ENCODE measurements around the gene PLK3. TPM values are rescaled to one million over a fixed set of nuclear protein-coding genes. Genes with fewer than 3 reads are reported as not detected.

PLK3 gene
- total RNA-seq, 1 donor from 2014 or later = 6.8 TPM

DNA sequence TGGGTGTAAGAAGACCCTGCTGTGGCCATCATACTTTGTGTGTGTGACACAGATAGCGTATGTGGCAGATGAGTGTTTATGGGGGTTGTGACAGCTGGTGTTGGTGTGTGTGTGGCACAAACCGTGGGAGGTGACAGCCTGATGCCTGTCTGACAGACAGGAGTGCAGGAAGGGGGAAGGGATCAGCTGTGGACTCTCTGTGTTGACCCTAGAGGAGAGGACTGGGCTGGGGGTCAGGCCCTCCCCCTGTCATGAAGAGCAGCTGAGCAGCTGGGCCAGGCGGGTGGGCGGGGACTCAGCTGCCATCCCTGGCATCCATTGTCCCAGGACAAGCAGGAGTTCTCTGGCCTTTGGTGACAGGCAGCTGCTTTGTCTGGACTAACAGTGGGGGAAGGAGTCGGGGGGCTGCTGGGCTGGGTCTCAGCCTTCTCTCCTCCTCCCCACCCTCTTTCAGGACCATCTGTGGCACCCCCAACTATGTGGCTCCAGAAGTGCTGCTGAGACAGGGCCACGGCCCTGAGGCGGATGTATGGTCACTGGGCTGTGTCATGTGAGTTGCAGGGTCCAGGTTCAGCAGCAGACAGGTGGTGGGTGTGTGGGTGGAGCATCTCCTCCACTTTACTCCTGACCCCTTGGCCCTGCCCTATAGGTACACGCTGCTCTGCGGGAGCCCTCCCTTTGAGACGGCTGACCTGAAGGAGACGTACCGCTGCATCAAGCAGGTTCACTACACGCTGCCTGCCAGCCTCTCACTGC is 2.3 kb downstream of the PLK3 start:
- Histone ChIP-seq H3K27ac (ENCODE audit: low read depth, low read length) (peak overlapping the region; percentile 55), H3K4me3 (ENCODE audit: low read length in 3 of 3) (peak overlapping the region; percentile 59 to 79 (median 60)), H3K9me3 (ENCODE audit: control insufficient read depth in 3 of 3, low read length in 3 of 3) (no peaks in the 10 kb centered on the region), H3K27me3 (ENCODE audit: control insufficient read depth in 3 of 3, insufficient read depth in 3 of 3, low read length in 3 of 3) (no peaks in the 10 kb centered on the region), H3K9ac (ENCODE audit: low read depth in 1 of 3, low read length in 3 of 3) (peak overlapping the region; percentile 16 to 70 (median 54)), H3K4me1 (ENCODE audit: control insufficient read depth in 3 of 3, insufficient read depth in 3 of 3, low read length in 3 of 3) (peaks cover 32 to 66% (median 59%) of the 10 kb centered on the region in 3 donors), H3K36me3 (ENCODE audit: control insufficient read depth in 3 of 3, insufficient read depth in 3 of 3, low read length in 3 of 3) (peaks cover 23 to 38% (median 30%) of the 10 kb centered on the region in 3 donors)

GRCh38 chr1:44803062-44803311 is 2.8 kb downstream of the PLK3 start:
- no peaks in the 10 kb centered on the region for H3K27me3 ChIP-seq (ENCODE audit: control insufficient read depth in 3 of 3, insufficient read depth in 3 of 3, low read length in 3 of 3)
- H3K9me3 ChIP-seq (ENCODE audit: control insufficient read depth in 3 of 3, low read length in 3 of 3) = no peaks in the 10 kb centered on the region
- peaks cover 37 to 71% (median 64%) of the 10 kb centered on the region in 3 donors for H3K4me1 ChIP-seq (ENCODE audit: control insufficient read depth in 3 of 3, insufficient read depth in 3 of 3, low read length in 3 of 3)
- no peak overlapping the region for H3K4me3 ChIP-seq (ENCODE audit: low read length in 3 of 3)
- H3K36me3 ChIP-seq (ENCODE audit: control insufficient read depth in 3 of 3, insufficient read depth in 3 of 3, low read length in 3 of 3) = peaks cover 23 to 38% (median 30%) of the 10 kb centered on the region in 3 donors
- H3K27ac ChIP-seq (ENCODE audit: low read depth, low read length) = peak overlapping the region; percentile 55
- H3K9ac ChIP-seq (ENCODE audit: low read depth in 1 of 3, low read length in 3 of 3) = peak overlapping the region in 1 of 3 donors; percentile 7

DNA sequence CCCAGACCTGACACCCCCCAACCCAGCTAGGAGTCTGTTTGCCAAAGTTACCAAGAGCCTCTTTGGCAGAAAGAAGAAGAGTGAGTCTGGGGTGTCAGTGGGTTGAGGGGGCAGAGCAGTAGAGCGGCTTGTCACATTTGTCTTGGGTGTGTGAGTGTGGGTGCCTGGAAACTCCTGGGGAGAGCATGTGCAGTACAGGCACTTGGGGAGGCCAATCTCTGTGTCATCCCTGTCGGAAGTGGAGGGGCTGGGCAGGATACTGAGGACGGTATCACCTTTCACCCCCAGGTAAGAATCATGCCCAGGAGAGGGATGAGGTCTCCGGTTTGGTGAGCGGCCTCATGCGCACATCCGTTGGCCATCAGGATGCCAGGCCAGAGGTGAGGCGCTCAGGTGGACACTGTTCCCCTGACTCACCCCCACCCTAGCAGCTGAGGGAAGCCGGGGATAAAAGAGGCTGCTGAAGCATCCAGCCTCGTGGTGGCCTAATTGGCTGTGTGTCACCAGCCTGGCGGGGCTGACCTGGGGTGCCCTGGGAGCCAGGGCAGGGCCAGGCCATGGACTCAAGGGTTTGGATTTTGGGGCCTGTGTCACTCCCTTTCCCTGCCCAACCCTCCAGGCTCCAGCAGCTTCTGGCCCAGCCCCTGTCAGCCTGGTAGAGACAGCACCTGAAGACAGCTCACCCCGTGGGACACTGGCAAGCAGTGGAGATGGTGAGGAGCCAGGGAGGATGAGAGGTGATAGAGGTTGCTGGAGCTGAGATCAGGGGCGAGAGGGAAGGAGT is 3.3 kb downstream of the PLK3 start:
- H3K9ac ChIP-seq (ENCODE audit: low read depth in 1 of 3, low read length in 3 of 3) = peak overlapping the region in 2 of 3 donors; percentile 7 to 40
- H3K36me3 ChIP-seq (ENCODE audit: control insufficient read depth in 3 of 3, insufficient read depth in 3 of 3, low read length in 3 of 3) = peaks cover 23 to 38% (median 30%) of the 10 kb centered on the region in 3 donors
- H3K27me3 ChIP-seq (ENCODE audit: control insufficient read depth in 3 of 3, insufficient read depth in 3 of 3, low read length in 3 of 3) = no peaks in the 10 kb centered on the region
- H3K9me3 ChIP-seq (ENCODE audit: control insufficient read depth in 3 of 3, low read length in 3 of 3) = no peaks in the 10 kb centered on the region
- H3K4me1 ChIP-seq (ENCODE audit: control insufficient read depth in 3 of 3, insufficient read depth in 3 of 3, low read length in 3 of 3) = peaks cover 41 to 77% (median 70%) of the 10 kb centered on the region in 3 donors
- H3K4me3 ChIP-seq (ENCODE audit: low read length in 3 of 3) = no peak overlapping the region
- peak overlapping the region; percentile 55 for H3K27ac ChIP-seq (ENCODE audit: low read depth, low read length)

- Histone ChIP-seq H3K27me3 (ENCODE audit: control insufficient read depth in 3 of 3, insufficient read depth in 3 of 3, low read length in 3 of 3) (no peaks in the 10 kb centered on the region), H3K4me3 (ENCODE audit: low read length in 3 of 3) (no peak overlapping the region), H3K4me1 (ENCODE audit: control insufficient read depth in 3 of 3, insufficient read depth in 3 of 3, low read length in 3 of 3) (peaks cover 61 to 85% (median 85%) of the 10 kb centered on the region in 3 donors), H3K36me3 (ENCODE audit: control insufficient read depth in 3 of 3, insufficient read depth in 3 of 3, low read length in 3 of 3) (peaks cover 23 to 38% (median 30%) of the 10 kb centered on the region in 3 donors), H3K27ac (ENCODE audit: low read depth, low read length) (peak overlapping the region; percentile 98), H3K9ac (ENCODE audit: low read depth in 1 of 3, low read length in 3 of 3) (no peak overlapping the region), H3K9me3 (ENCODE audit: control insufficient read depth in 3 of 3, low read length in 3 of 3) (no peaks in the 10 kb centered on the region)
Measured at GRCh38 chr1:44805311-44806024, 5.3 kb downstream of the PLK3 start.

DNA sequence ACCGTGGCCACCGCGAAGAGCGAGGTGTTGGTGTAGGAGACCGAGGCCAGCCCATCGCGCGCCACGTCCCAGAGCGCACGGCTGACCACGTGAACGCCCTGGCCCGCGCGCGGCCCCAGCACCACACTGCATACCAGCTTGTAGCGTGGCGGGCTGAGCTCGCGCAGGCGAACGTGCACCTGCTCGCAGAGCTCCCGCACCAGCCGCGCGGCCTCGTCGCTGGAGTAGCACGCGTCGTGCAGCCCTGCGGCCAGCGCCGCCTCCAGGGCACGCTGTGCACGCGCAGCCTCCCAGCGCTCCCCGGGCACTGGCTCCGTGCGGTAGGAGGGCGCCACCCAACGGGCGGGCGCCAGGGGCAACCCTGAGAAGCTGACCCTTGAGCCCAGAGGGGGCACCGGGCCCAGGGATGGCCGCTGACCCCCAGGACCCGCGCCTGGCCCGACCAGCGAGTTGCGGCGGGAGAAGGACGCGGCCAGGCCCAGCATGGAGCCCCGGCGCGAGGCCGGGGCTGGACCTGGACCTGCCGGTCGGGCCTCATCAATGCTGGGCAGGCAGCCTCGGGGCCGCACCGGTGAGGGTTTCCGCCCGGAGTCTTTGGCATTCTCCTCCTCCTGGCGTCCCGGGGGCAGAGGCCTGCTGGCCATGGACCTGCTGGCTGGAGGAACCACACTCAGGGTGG is 6.0 kb downstream of the PLK3 start:
- H3K27me3 ChIP-seq (ENCODE audit: control insufficient read depth in 3 of 3, insufficient read depth in 3 of 3, low read length in 3 of 3) = no peaks in the 10 kb centered on the region
- peaks cover 23 to 38% (median 31%) of the 10 kb centered on the region in 3 donors for H3K36me3 ChIP-seq (ENCODE audit: control insufficient read depth in 3 of 3, insufficient read depth in 3 of 3, low read length in 3 of 3)
- H3K27ac ChIP-seq (ENCODE audit: low read depth, low read length) = peak overlapping the region; percentile 98
- no peaks in the 10 kb centered on the region for H3K9me3 ChIP-seq (ENCODE audit: control insufficient read depth in 3 of 3, low read length in 3 of 3)
- H3K4me1 ChIP-seq (ENCODE audit: control insufficient read depth in 3 of 3, insufficient read depth in 3 of 3, low read length in 3 of 3) = peaks cover 65 to 86% (median 84%) of the 10 kb centered on the region in 3 donors
- peak overlapping the region; percentile 63 to 87 (median 85) for H3K9ac ChIP-seq (ENCODE audit: low read depth in 1 of 3, low read length in 3 of 3)
- H3K4me3 ChIP-seq (ENCODE audit: low read length in 3 of 3) = peak overlapping the region; percentile 52 to 66 (median 55)

- peak within 1 kb of the TSS; percentile 69 to 87 (median 85) for H3K9ac ChIP-seq (ENCODE audit: low read depth in 1 of 3, low read length in 3 of 3)
- peaks cover 67 to 90% (median 88%) of the 10 kb centered on the region in 3 donors for H3K4me1 ChIP-seq (ENCODE audit: control insufficient read depth in 3 of 3, insufficient read depth in 3 of 3, low read length in 3 of 3)
- H3K4me3 ChIP-seq (ENCODE audit: low read length in 3 of 3) = peak within 1 kb of the TSS; percentile 52 to 66 (median 55)
- H3K27ac ChIP-seq (ENCODE audit: low read depth, low read length) = peak within 1 kb of the TSS; percentile 98
- no peaks in the 10 kb centered on the region for H3K27me3 ChIP-seq (ENCODE audit: control insufficient read depth in 3 of 3, insufficient read depth in 3 of 3, low read length in 3 of 3)
- no peaks in the 10 kb centered on the region for H3K9me3 ChIP-seq (ENCODE audit: control insufficient read depth in 3 of 3, low read length in 3 of 3)
- peaks cover 23 to 38% (median 30%) of the 10 kb centered on the region in 3 donors for H3K36me3 ChIP-seq (ENCODE audit: control insufficient read depth in 3 of 3, insufficient read depth in 3 of 3, low read length in 3 of 3)
Measured at GRCh38 chr1:44806704-44807363, 6.7 kb downstream of the PLK3 start, which contains the start of gene DYNLT4. TSS of gene DYNLT4 (minus strand) at chr1:44807351. CDS start at chr1:44806668, 683 bp downstream.

DNA sequence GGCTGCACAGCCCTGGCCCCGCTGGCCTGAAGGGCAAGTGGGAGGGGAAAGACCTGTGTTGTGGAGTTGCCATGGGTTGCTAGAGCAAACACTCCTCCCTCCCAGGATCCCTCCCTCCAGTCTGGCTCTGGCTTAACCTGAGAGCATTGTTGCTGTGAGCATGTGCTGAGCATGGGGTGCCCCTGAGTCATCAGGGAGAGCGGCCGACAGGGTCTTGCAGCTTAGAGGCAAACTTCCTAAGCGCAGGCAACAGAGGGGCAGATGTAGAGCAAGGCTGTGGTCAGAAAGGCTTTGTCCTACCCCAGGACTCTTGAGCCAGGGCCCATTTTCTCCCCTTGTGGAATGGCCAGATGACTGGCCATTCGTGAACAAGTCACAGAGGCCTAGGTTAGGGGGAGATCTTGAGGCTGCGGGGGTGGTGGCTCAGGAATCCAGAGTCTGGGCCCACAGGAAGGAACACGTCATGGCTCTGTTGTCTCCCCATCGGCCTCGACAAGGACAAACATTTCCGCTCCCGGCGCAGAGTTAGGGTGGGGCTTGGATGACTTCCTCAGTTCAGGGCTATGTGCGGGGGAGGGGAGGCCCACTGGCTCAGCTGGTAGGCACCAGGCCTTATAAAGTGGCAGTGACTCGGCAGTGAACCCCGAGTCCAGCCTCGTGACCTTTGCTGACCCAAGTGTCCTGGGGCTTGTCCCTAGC is 7.3 kb downstream of the PLK3 start:
- Histone ChIP-seq H3K4me3 (ENCODE audit: low read length in 3 of 3) (peak overlapping the region; percentile 24 to 66 (median 52)), H3K4me1 (ENCODE audit: control insufficient read depth in 3 of 3, insufficient read depth in 3 of 3, low read length in 3 of 3) (peaks cover 65 to 87% (median 86%) of the 10 kb centered on the region in 3 donors), H3K9ac (ENCODE audit: low read depth in 1 of 3, low read length in 3 of 3) (peak overlapping the region; percentile 69 to 87 (median 85)), H3K36me3 (ENCODE audit: control insufficient read depth in 3 of 3, insufficient read depth in 3 of 3, low read length in 3 of 3) (peaks cover 23 to 32% (median 25%) of the 10 kb centered on the region in 3 donors), H3K9me3 (ENCODE audit: control insufficient read depth in 3 of 3, low read length in 3 of 3) (no peaks in the 10 kb centered on the region), H3K27me3 (ENCODE audit: control insufficient read depth in 3 of 3, insufficient read depth in 3 of 3, low read length in 3 of 3) (no peaks in the 10 kb centered on the region), H3K27ac (ENCODE audit: low read depth, low read length) (peak overlapping the region; percentile 98)

DNA sequence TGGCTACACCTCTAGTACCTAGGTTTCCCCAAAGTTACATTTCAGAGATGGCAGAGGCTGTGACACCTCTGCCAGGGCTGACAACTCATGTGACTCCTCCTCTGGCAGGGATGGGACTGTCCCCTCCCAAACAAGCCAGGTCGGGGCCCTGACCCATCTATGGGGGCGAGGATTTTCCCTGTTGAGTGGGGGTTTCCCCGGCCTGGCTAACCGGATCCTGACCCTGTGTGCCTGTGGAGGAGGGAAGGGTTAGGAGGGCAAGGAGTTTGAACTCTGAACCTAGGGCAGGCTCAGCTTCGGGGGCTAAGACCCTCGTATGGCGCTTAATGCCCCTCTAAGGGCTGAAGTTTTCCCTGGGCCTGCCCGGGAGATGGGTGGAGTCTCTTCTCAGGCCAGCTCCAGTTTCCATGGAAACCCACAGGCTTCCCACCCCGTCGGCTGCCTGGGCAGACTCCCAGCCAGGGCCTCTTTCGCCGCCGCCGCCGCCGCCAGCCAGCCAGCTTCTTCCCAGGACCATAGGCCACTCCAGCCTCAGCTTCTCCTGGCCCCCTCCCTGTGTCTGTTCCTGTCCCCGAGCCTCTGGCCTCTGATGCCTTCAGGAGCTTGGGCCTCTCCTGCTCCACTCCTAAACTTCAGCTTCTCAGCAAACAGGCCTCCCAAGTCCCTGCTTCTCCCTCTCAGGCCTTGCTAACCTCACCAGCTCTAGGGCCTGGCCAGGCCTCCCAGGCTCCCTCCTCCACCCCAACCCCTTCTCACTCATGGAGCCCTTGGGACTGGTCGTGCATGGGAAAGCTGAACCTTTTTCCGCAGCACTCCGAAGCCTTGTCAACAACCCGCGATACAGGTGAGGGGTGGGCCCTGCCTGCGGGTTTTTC is 8.1 kb downstream of the PLK3 start, which contains the start of gene BTBD19:
BTBD19 (plus strand) TSS at position 461 of the 875 bp plus-strand sequence; CDS start at position 759, 298 bp downstream.
- Histone ChIP-seq H3K27ac (ENCODE audit: low read depth, low read length) (peak within 1 kb of the TSS; percentile 98), H3K4me3 (ENCODE audit: low read length in 3 of 3) (peak within 1 kb of the TSS; percentile 54 to 61 (median 61)), H3K9ac (ENCODE audit: low read depth in 1 of 3, low read length in 3 of 3) (peak within 1 kb of the TSS; percentile 69 to 87 (median 85)), H3K36me3 (ENCODE audit: control insufficient read depth in 3 of 3, insufficient read depth in 3 of 3, low read length in 3 of 3) (peaks cover 20 to 24% (median 23%) of the 10 kb centered on the region in 3 donors), H3K9me3 (ENCODE audit: control insufficient read depth in 3 of 3, low read length in 3 of 3) (no peaks in the 10 kb centered on the region), H3K27me3 (ENCODE audit: control insufficient read depth in 3 of 3, insufficient read depth in 3 of 3, low read length in 3 of 3) (no peaks in the 10 kb centered on the region), H3K4me1 (ENCODE audit: control insufficient read depth in 3 of 3, insufficient read depth in 3 of 3, low read length in 3 of 3) (peaks cover 60 to 86% (median 85%) of the 10 kb centered on the region in 3 donors)
